RWPE1 (cell line): ENCODE data around the gene HADHB.
A peak's percentile ranks its signal among the peaks of the same experiment; 100 is the strongest.
"Not testable (repeated sequence)": the region's sequence is repeated elsewhere in the genome, so short reads cannot be mapped to it uniquely, and the experiment has no call there.

ENCODE experiments used
- CTCF ChIA-PET: fragments of 350-600 bp; sonication (Branson Sonifier 250); formaldehyde crosslinking; extraction: SDS; loops from one replicate; lab custom pipeline; 2021; lab: Yijun Ruan, JAX
- POLR2A ChIA-PET: fragments of 400-600 bp; formaldehyde crosslinking; extraction: SDS; loops from one replicate; lab custom pipeline; 2020; ENCODE audit warnings: antibody characterized with exemption; ENCODE audit not compliant: low non-redundant PET; lab: Yijun Ruan, JAX
- DNase-seq: peaks from one replicate; pipeline ENCODE4 v3.0.0; 2012; ENCODE audit warnings: low spot score
- H3K27ac ChIP-seq: fragments of 450-650 bp; 2 replicates; pipeline ENCODE4 v1.5.1; 2017
- CTCF ChIP-seq: fragments of 450-650 bp; conservative IDR thresholded peaks from 2 replicates; pipeline ENCODE4 v1.5.1; 2017; ENCODE audit warnings: low read depth, mild to moderate bottlenecking

The HADHB gene

GRCh38 chr2:26327291-26328272, 82.8 kb downstream of the HADHB start:
- POLR2A ChIA-PET, result no interaction called here
- no peak for TF ChIP-seq CTCF
- H3K27ac ChIP-seq, result no peak overlapping the region
- CTCF ChIA-PET, result interaction anchor here (0.5 to 0.6 kb wide), 2 partner anchors 31 to 528 kb away, joined by 3 to 8 read pairs; no protein-coding TSS in a partner anchor
- no peak for DNase-seq

GRCh38 chr2:26329083-26329482, 84.3 kb downstream of the HADHB start:
- DNase-seq, POLR2A ChIA-PET, H3K27ac ChIP-seq: not testable (repeated sequence)
- CTCF ChIA-PET, result interaction anchor here (0.7 to 1.0 kb wide), 2 partner anchors 62 to 93 kb away, joined by 3 read pairs; no protein-coding TSS in a partner anchor

GRCh38 chr2:26330114-26330549, 85.4 kb downstream of the HADHB start:
- H3K27ac ChIP-seq, result peak overlapping the region; percentile 41
- POLR2A ChIA-PET, result no interaction called here
- DNase-seq, result peak; percentile 84
- peak; percentile 88 for TF ChIP-seq CTCF
- CTCF ChIA-PET, result interaction anchor here (0.6 to 0.7 kb wide), 6 partner anchors 15 to 140 kb away, joined by 3 to 6 read pairs (median 3); no protein-coding TSS in a partner anchor

GRCh38 chr2:26330604-26331003, 85.9 kb downstream of the HADHB start:
- H3K27ac ChIP-seq, result peak overlapping the region; percentile 41
- ChIA-PET CTCF (interaction anchor here (0.6 to 0.7 kb wide), 6 partner anchors 15 to 140 kb away, joined by 3 to 6 read pairs (median 3); no protein-coding TSS in a partner anchor), POLR2A (no interaction called here)
- no peak for DNase-seq
- TF ChIP-seq CTCF, result no peak

GRCh38 chr2:26331321-26331720, 86.6 kb downstream of the HADHB start:
- DNase-seq, CTCF ChIA-PET, POLR2A ChIA-PET: not testable (repeated sequence)

GRCh38 chr2:26333293-26333692, 88.6 kb downstream of the HADHB start:
- ChIA-PET CTCF (no interaction called here), POLR2A (no interaction called here)
- no peak for TF ChIP-seq CTCF
- DNase-seq, result no peak
- no peak overlapping the region for H3K27ac ChIP-seq

More at GRCh38 chr2:26331321-26331720, 86.6 kb downstream of the HADHB start:
- H3K27ac ChIP-seq, result not testable (repeated sequence)

GRCh38 chr2:26335231-26335630, 90.5 kb downstream of the HADHB start:
- no peak for TF ChIP-seq CTCF
- no peak for DNase-seq
- ChIA-PET POLR2A (no interaction called here), CTCF (interaction anchor here (0.7 to 1.0 kb wide), 2 partner anchors 91 to 106 kb away, joined by 3 to 4 read pairs; partner anchors contain the start of genes HADHA and HADHB)
- H3K27ac ChIP-seq, result no peak overlapping the region
